ENCODE measurements around the gene PMFBP1.
A peak's percentile ranks its signal among the peaks of the same experiment; 100 is the strongest.

PMFBP1 gene, protein sequence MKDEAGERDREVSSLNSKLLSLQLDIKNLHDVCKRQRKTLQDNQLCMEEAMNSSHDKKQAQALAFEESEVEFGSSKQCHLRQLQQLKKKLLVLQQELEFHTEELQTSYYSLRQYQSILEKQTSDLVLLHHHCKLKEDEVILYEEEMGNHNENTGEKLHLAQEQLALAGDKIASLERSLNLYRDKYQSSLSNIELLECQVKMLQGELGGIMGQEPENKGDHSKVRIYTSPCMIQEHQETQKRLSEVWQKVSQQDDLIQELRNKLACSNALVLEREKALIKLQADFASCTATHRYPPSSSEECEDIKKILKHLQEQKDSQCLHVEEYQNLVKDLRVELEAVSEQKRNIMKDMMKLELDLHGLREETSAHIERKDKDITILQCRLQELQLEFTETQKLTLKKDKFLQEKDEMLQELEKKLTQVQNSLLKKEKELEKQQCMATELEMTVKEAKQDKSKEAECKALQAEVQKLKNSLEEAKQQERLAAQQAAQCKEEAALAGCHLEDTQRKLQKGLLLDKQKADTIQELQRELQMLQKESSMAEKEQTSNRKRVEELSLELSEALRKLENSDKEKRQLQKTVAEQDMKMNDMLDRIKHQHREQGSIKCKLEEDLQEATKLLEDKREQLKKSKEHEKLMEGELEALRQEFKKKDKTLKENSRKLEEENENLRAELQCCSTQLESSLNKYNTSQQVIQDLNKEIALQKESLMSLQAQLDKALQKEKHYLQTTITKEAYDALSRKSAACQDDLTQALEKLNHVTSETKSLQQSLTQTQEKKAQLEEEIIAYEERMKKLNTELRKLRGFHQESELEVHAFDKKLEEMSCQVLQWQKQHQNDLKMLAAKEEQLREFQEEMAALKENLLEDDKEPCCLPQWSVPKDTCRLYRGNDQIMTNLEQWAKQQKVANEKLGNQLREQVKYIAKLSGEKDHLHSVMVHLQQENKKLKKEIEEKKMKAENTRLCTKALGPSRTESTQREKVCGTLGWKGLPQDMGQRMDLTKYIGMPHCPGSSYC

DNA sequence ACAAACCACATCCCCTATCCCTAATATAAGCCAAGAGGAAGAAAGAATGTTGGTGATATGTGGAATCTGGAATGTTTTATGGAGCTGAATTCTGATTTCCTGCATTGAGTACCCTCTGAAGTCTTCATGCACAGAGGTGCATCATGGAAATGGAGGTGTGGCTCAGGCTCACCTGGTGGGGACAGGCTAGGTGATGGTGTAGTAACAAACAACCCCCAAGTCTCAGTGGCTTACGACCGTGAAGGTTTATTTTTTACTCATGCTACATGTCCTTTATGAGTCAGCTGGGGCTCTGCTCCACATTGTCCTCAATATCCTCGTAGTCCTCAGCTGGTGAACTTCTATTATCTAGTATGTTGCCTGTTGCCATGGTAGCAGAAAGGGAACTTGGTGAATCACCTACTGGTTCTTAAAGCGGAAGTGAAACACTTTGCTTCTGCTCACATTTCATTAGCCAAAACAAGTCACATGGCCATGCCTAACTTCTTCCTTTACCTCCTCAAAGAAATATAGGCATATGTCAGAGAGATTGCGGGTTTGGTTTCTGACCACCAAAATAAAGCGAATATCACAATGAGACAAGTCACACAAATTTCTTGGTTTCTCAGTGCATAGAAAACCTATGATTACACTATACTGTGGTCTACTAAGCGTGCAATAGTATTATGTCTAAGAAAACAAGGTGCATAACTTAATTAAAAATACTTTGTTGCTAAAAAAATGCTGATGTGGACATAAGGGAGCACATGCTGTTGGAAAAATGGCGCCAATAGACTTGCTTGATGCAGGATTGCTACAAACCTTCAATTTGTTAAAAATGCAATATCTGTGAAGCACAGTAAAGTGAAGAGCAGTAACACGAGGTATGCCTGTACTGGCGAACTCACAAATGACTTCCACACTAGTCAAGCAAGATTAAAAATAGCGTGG, at the start of gene PMFBP1:
Gene PMFBP1 (minus strand): TSS at position 51 of the 930 bp plus-strand sequence. CDS start 947 bp downstream, outside the sequence.
- H3K27me3 ChIP-seq (ENCODE audit: control insufficient read depth, insufficient read depth, low read length) = no peaks in the 10 kb centered on the region
- H3K9ac ChIP-seq (ENCODE audit: low read length) = no peak within 1 kb of the TSS
- no peak within 1 kb of the TSS for H3K4me3 ChIP-seq (ENCODE audit: low read length)
- no peaks in the 10 kb centered on the region for H3K36me3 ChIP-seq (ENCODE audit: control insufficient read depth, insufficient read depth, low read length)
- H3K9me3 ChIP-seq (ENCODE audit: control insufficient read depth, low read length) = no peaks in the 10 kb centered on the region
- no peaks in the 10 kb centered on the region for H3K4me1 ChIP-seq (ENCODE audit: control insufficient read depth, insufficient read depth, low read length)

DNA sequence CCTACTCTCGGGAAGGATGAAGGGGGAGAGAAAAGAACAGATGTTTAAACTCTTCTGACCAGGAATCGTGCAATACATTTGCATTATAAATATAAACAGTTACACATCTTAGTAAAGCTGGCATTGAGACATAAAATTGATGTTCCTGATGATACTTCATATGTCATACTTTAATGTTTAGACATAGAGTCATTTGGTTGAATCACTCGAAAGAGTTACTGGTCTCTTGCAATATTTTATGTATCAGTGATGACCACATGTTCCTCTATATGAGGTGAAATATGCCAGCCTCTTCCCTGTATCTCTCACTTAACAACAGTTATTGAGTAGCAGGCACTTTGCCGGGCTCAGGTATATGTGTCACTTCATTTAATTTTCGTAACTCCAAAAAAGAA, 49.7 kb upstream of the PMFBP1 start:
- H3K4me1 ChIP-seq (ENCODE audit: control insufficient read depth, insufficient read depth, low read length) = peaks cover 9% of the 10 kb centered on the region
- no peak overlapping the region for H3K9ac ChIP-seq (ENCODE audit: low read length)
- H3K36me3 ChIP-seq (ENCODE audit: control insufficient read depth, insufficient read depth, low read length) = no peaks in the 10 kb centered on the region
- H3K27me3 ChIP-seq (ENCODE audit: control insufficient read depth, insufficient read depth, low read length) = no peaks in the 10 kb centered on the region
- no peak overlapping the region for H3K4me3 ChIP-seq (ENCODE audit: low read length)
- no peaks in the 10 kb centered on the region for H3K9me3 ChIP-seq (ENCODE audit: control insufficient read depth, low read length)

DNA sequence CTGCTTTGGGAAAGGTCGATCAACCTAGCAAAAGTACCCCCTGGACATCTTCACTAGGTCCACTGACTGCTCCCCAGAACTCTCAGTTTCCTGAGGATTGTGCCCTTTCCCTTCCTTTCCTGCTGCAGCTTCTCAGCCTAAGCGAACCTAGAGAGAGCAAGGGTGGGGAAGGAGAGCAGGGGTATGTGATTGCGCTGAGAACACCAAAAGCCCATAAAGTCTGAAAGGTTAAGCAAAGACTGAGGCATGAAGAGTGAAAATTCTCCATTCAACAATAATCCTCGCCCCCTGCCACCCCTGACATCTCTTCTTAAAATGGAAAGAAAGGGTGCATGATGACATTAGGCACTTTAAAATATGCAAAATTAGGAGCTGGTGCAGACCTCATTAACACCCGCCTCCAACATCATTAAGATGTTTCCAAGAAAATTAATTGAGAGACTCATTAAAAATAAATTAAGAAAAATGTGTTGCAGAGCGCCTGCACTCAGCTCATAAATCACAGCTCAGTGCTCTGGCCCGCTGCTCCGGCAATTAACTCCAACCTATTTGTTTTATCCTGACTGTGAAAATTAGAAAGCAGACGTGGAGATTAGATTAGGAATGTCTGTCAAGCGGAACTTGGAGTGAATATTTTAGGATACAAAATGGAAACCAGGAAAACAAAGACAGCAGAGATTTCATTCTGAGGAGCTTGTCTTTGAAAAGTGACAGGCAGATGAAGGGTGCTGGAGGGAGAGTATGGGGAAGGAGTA, 49.1 kb upstream of the PMFBP1 start:
- no peak overlapping the region for H3K4me3 ChIP-seq (ENCODE audit: low read length)
- no peaks in the 10 kb centered on the region for H3K36me3 ChIP-seq (ENCODE audit: control insufficient read depth, insufficient read depth, low read length)
- no peaks in the 10 kb centered on the region for H3K9me3 ChIP-seq (ENCODE audit: control insufficient read depth, low read length)
- peaks cover 9% of the 10 kb centered on the region for H3K4me1 ChIP-seq (ENCODE audit: control insufficient read depth, insufficient read depth, low read length)
- no peak overlapping the region for H3K9ac ChIP-seq (ENCODE audit: low read length)
- H3K27me3 ChIP-seq (ENCODE audit: control insufficient read depth, insufficient read depth, low read length) = no peaks in the 10 kb centered on the region

DNA sequence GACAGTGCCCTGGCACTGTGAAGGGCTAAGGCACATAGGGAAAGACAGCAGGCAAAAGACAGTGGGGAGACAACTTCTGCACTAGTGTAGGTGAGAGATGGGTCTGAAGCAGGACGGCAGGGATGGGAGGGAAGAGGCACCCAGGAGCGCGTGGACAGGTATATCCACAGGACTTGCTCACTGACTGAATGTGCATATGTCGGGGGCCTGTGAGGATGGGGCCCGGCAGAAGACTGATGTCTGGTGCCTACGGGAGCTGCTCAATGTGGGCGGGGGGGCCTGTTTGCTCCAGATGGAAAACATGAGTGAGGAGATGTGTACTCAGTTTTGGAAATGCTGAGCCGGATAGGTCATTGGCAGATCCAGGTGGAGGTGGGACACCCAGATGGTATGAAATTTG, 47.3 kb upstream of the PMFBP1 start:
- Histone ChIP-seq H3K9ac (ENCODE audit: low read length) (no peak overlapping the region), H3K4me1 (ENCODE audit: control insufficient read depth, insufficient read depth, low read length) (peaks cover 4% of the 10 kb centered on the region), H3K36me3 (ENCODE audit: control insufficient read depth, insufficient read depth, low read length) (no peaks in the 10 kb centered on the region), H3K9me3 (ENCODE audit: control insufficient read depth, low read length) (no peaks in the 10 kb centered on the region), H3K27me3 (ENCODE audit: control insufficient read depth, insufficient read depth, low read length) (no peaks in the 10 kb centered on the region), H3K4me3 (ENCODE audit: low read length) (no peak overlapping the region)

DNA sequence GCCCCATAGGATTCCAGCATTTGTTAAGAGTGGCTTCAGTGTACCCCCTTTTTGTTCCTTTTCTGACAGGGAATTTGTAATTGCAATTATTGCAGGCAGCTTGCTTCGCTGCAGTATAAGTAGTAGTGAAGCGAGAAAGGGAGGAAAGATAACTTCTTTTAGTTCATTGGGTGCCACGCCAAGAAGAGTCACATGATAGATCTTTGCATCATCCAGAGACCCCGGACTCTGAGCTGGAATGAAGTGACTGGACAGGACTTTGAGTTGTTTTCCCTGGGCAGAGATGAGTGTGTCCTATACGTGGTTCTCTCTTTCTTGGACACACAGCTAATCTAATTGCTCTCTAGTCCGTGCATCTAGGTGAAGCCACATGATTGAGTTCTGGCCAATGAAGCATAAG, 44.8 kb upstream of the PMFBP1 start:
- H3K27me3 ChIP-seq (ENCODE audit: control insufficient read depth, insufficient read depth, low read length) = no peaks in the 10 kb centered on the region
- no peak overlapping the region for H3K9ac ChIP-seq (ENCODE audit: low read length)
- no peak overlapping the region for H3K4me3 ChIP-seq (ENCODE audit: low read length)
- H3K9me3 ChIP-seq (ENCODE audit: control insufficient read depth, low read length) = no peaks in the 10 kb centered on the region
- H3K4me1 ChIP-seq (ENCODE audit: control insufficient read depth, insufficient read depth, low read length) = no peaks in the 10 kb centered on the region
- no peaks in the 10 kb centered on the region for H3K36me3 ChIP-seq (ENCODE audit: control insufficient read depth, insufficient read depth, low read length)

DNA sequence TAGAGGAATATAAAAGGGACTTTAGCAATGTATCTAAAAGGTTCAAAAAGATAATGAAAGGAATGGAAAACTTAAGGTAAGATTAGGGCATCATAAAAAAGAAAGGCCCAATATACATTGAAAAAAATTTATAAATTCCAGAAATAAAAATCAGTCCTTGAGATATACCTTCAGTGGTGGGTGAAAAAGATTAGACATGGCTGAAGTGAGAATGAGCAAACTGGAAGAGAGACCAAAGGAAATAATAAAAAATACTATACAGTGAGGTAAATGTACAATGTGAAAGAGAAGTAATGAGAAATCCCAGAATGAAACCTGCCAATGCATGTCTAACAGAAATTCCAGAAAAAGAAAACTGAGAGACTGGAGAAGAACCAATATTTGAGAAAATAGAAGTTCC, 42.9 kb upstream of the PMFBP1 start:
- Histone ChIP-seq H3K4me3 (ENCODE audit: low read length) (no peak overlapping the region), H3K4me1 (ENCODE audit: control insufficient read depth, insufficient read depth, low read length) (peaks cover 5% of the 10 kb centered on the region), H3K36me3 (ENCODE audit: control insufficient read depth, insufficient read depth, low read length) (no peaks in the 10 kb centered on the region), H3K9me3 (ENCODE audit: control insufficient read depth, low read length) (no peaks in the 10 kb centered on the region), H3K9ac (ENCODE audit: low read length) (no peak overlapping the region), H3K27me3 (ENCODE audit: control insufficient read depth, insufficient read depth, low read length) (no peaks in the 10 kb centered on the region)

DNA sequence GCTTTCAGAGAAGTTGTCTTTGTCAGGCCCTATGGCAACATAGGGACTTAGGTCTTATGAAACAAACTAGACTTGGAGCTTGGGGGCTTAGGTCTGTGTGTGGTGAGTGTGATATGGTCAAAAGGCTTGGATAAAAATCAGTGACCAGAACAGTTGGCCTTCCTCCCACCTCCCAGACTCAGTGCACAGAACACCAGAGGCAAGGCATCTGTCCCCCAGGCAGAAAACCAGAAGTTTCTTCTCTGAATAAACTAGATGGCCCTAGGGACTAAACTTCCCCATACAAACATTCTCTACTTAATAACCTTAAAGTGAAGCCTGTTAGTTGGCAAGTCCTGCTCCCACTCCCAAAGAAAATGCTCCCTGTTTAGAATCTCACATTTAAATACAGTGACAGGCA, 39.2 kb upstream of the PMFBP1 start:
- no peaks in the 10 kb centered on the region for H3K27me3 ChIP-seq (ENCODE audit: control insufficient read depth, insufficient read depth, low read length)
- H3K4me3 ChIP-seq (ENCODE audit: low read length) = no peak overlapping the region
- peaks cover 7% of the 10 kb centered on the region for H3K4me1 ChIP-seq (ENCODE audit: control insufficient read depth, insufficient read depth, low read length)
- no peak overlapping the region for H3K9ac ChIP-seq (ENCODE audit: low read length)
- H3K9me3 ChIP-seq (ENCODE audit: control insufficient read depth, low read length) = no peaks in the 10 kb centered on the region
- no peaks in the 10 kb centered on the region for H3K36me3 ChIP-seq (ENCODE audit: control insufficient read depth, insufficient read depth, low read length)

DNA sequence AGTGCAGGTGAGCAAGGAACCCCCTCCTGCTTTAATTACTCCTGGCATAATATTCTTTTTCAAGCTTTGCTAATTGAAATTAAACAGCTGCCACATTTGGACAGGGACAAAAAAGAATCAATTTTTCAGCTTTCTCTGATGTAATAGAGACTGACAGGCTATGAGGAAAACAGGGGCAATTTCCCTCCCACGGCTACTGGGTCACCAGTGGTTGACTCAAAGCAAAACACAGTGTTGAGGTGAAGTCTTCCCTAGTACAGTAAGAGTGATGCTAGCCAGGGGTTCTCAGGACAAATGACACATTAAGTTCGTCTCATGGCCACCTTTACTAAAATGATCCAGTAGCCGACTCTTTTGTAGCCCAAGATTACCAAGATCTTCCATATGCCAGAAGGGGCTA, 38.6 kb upstream of the PMFBP1 start:
- no peak overlapping the region for H3K4me3 ChIP-seq (ENCODE audit: low read length)
- H3K9me3 ChIP-seq (ENCODE audit: control insufficient read depth, low read length) = no peaks in the 10 kb centered on the region
- no peaks in the 10 kb centered on the region for H3K36me3 ChIP-seq (ENCODE audit: control insufficient read depth, insufficient read depth, low read length)
- H3K27me3 ChIP-seq (ENCODE audit: control insufficient read depth, insufficient read depth, low read length) = no peaks in the 10 kb centered on the region
- H3K9ac ChIP-seq (ENCODE audit: low read length) = no peak overlapping the region
- H3K4me1 ChIP-seq (ENCODE audit: control insufficient read depth, insufficient read depth, low read length) = peaks cover 7% of the 10 kb centered on the region

DNA sequence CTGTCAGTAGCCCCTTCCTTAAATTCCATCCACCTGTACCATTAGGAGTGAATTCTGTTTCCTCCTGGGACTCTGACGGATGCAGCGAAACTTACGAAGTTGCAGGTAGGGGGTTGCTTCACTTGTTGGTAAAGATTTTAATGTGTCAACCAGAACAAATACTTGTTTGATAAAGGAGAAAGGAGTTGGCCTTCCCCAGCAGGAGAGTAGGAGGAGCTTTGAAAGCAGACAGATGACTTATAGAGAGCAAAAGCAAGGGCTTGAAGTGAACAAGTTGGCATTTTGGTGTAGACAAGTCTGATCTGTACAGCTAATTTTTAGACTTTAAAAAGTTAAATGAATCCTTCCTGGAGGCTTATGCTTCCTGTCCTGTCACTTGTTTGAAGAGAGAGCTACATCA, 38.1 kb upstream of the PMFBP1 start:
- H3K9ac ChIP-seq (ENCODE audit: low read length) = no peak overlapping the region
- H3K36me3 ChIP-seq (ENCODE audit: control insufficient read depth, insufficient read depth, low read length) = no peaks in the 10 kb centered on the region
- no peaks in the 10 kb centered on the region for H3K27me3 ChIP-seq (ENCODE audit: control insufficient read depth, insufficient read depth, low read length)
- no peaks in the 10 kb centered on the region for H3K9me3 ChIP-seq (ENCODE audit: control insufficient read depth, low read length)
- H3K4me3 ChIP-seq (ENCODE audit: low read length) = no peak overlapping the region
- peaks cover 7% of the 10 kb centered on the region for H3K4me1 ChIP-seq (ENCODE audit: control insufficient read depth, insufficient read depth, low read length)

DNA sequence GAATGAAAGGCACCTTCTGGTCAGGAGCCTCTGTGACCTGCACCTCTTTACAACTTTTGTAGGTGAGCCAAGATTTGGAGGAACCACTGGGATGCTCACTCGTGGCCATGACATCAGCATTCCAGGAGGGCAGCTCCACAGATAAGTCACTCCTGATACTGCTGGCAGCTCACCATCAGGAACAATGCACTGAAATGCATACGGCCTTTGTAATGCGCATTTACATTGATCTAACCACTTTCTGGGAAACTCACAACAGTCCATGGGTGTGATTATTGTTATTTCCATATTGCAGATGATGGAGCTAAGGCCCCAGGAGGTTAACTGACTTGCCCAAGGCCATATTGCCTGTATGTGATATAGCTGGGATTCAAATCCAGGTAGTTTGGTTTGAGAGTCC, 34.3 kb upstream of the PMFBP1 start:
- Histone ChIP-seq H3K9me3 (ENCODE audit: control insufficient read depth, low read length) (no peaks in the 10 kb centered on the region), H3K4me3 (ENCODE audit: low read length) (no peak overlapping the region), H3K4me1 (ENCODE audit: control insufficient read depth, insufficient read depth, low read length) (peaks cover 25% of the 10 kb centered on the region), H3K27me3 (ENCODE audit: control insufficient read depth, insufficient read depth, low read length) (no peaks in the 10 kb centered on the region), H3K36me3 (ENCODE audit: control insufficient read depth, insufficient read depth, low read length) (no peaks in the 10 kb centered on the region), H3K9ac (ENCODE audit: low read length) (no peak overlapping the region)

DNA sequence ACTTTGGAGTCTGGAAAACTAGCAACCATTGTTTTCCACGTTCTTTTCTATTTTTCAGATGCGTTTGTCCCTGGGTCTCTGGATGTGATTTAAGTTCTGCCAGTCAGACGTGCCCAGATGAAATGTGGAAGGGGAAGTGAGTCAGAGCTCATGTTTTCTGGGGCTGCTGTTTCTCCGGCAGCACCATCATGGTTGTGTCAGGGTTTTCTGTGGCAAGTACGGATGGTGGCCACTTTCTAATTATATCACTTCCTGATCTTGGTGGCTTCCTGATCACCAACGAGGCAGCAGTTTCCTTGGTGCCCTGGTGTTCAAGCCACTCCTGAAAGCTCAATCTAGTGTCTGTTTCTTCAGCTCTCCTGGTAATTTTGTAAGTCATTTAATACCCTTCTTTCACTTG, 31.4 kb upstream of the PMFBP1 start:
- Histone ChIP-seq H3K27me3 (ENCODE audit: control insufficient read depth, insufficient read depth, low read length) (no peaks in the 10 kb centered on the region), H3K9me3 (ENCODE audit: control insufficient read depth, low read length) (no peaks in the 10 kb centered on the region), H3K4me1 (ENCODE audit: control insufficient read depth, insufficient read depth, low read length) (peaks cover 18% of the 10 kb centered on the region), H3K9ac (ENCODE audit: low read length) (peak overlapping the region; percentile 22), H3K4me3 (ENCODE audit: low read length) (no peak overlapping the region), H3K36me3 (ENCODE audit: control insufficient read depth, insufficient read depth, low read length) (no peaks in the 10 kb centered on the region)

All from mucosa of stomach (tissue), 1 donor.